Fibroblast of the aortic adventitia (primary cell): ENCODE results near the gene POP4. TPM values are rescaled to one million over a fixed set of nuclear protein-coding genes. Genes with fewer than 3 reads are reported as not detected.
A peak's percentile ranks its signal among the peaks of the same experiment; 100 is the strongest.

Experiments
- DNase-seq: peaks from one replicate; pipeline ENCODE4 v3.0.0-alpha.2; 2010; ENCODE audit warnings: low read depth
- H3K4me3 ChIP-seq: 2 replicates; pipeline ENCODE4 v1.5.1; 2011; ENCODE audit warnings: low read depth, mild to moderate bottlenecking, control low read depth, low read length, moderate library complexity
- CTCF ChIP-seq: IDR thresholded peaks from 2 replicates; pipeline ENCODE4 v1.5.1; 2011; ENCODE audit warnings: mild to moderate bottlenecking, low read length, control low read depth, inconsistent platforms; ENCODE audit not compliant: insufficient read depth
- total RNA-seq: library from RNA; depleted of rRNA; stranded (reverse); fragments of >200 nt; gene quantifications from 2 replicates; pipeline ENCODE4 v1.2.3, GENCODE V29; 2012; ENCODE audit warnings: low replicate concordance

Gene POP4
- total RNA-seq, 1 donor: 76.6 TPM

GRCh38 chr19:29610574-29611271 lies 4.6 kb downstream of the POP4 start:
- DNase-seq: peak; percentile 86
- H3K4me3 ChIP-seq: no peak overlapping the region
- TF ChIP-seq CTCF: peak; percentile 92

GRCh38 chr19:29612121-29612520 lies 6.0 kb downstream of the POP4 start:
- no peak for TF ChIP-seq CTCF
- H3K4me3 ChIP-seq: no peak overlapping the region
- no peak for DNase-seq

- DNase-seq: no peak
- H3K4me3 ChIP-seq: no peak overlapping the region
- no peak for TF ChIP-seq CTCF
These were observed 6.9 kb downstream of the POP4 start for GRCh38 chr19:29612801-29613595.

GRCh38 chr19:29614046-29614445 lies 8.0 kb downstream of the POP4 start:
- no peak for TF ChIP-seq CTCF
- H3K4me3 ChIP-seq: no peak overlapping the region
- no peak for DNase-seq

GRCh38 chr19:29614780-29615179 lies 8.7 kb downstream of the POP4 start:
- H3K4me3 ChIP-seq: no peak overlapping the region
- no peak for TF ChIP-seq CTCF
- DNase-seq: no peak

GRCh38 chr19:29615891-29616425 lies 9.9 kb downstream of the POP4 start:
- no peak for DNase-seq
- TF ChIP-seq CTCF: no peak
- no peak overlapping the region for H3K4me3 ChIP-seq
